ENCODE results near the gene RAB39B. TPM values are rescaled to one million over a fixed set of nuclear protein-coding genes. Genes with fewer than 3 reads are reported as not detected.
"Not testable (repeated sequence)": the region's sequence is repeated elsewhere in the genome, so short reads cannot be mapped to it uniquely, and the experiment has no call there.

Gene RAB39B
- total RNA-seq, 4 donors from 2014 or later = 0.13 TPM; not detected in 3

GRCh38 chrX:155235891-155236290 is 28.4 kb downstream of the RAB39B start:
- H3K27ac ChIP-seq = no peak overlapping the region
- DNase-seq (no peak), ATAC-seq (no peak)
- H3K36me3 ChIP-seq = peaks cover 0 to 17% of the 10 kb centered on the region in 2 donors
- no peaks in the 10 kb centered on the region for H3K27me3 ChIP-seq
- intact Hi-C loops (cut with DNase I; ENCODE audit: low total_unique reads) = no loop called here
- TF ChIP-seq POLR2A (IDR thresholded peaks at IDR 0.05) = no peak
- H3K4me1 ChIP-seq = no peaks in the 10 kb centered on the region
- in situ Hi-C loops (cut with MboI; ENCODE audit: low sequenced_read_pairs in 4 of 4) = no loop called here
- H3K4me3 ChIP-seq = no peak overlapping the region
- H3K9me3 ChIP-seq = no peaks in the 10 kb centered on the region

GRCh38 chrX:155231163-155231562 is 33.1 kb downstream of the RAB39B start:
- Histone ChIP-seq H3K27me3 (no peaks in the 10 kb centered on the region), H3K4me1 (peaks cover 3 to 17% of the 10 kb centered on the region in 2 donors), H3K36me3 (peaks cover 0 to 5% of the 10 kb centered on the region in 2 donors), H3K9me3 (no peaks in the 10 kb centered on the region), H3K27ac (no peak overlapping the region), H3K4me3 (no peak overlapping the region)
- intact Hi-C loops (cut with DNase I; ENCODE audit: low total_unique reads) = no loop called here
- no peak for ATAC-seq
- no peak for DNase-seq
- TF ChIP-seq CTCF (IDR thresholded peaks at IDR 0.05 in 4 of 5, conservative IDR thresholded peaks at IDR 0.05 in 1 of 5) = no peak
- no peak for TF ChIP-seq POLR2A (IDR thresholded peaks at IDR 0.05)
- in situ Hi-C loops (cut with MboI; ENCODE audit: low sequenced_read_pairs in 4 of 4) = no loop called here

- no peak for ATAC-seq
- Histone ChIP-seq H3K9me3 (no peaks in the 10 kb centered on the region), H3K4me1 (peaks cover 3 to 17% of the 10 kb centered on the region in 2 donors), H3K36me3 (peaks cover 0 to under 1% of the 10 kb centered on the region in 2 donors), H3K4me3 (no peak overlapping the region), H3K27me3 (no peaks in the 10 kb centered on the region), H3K27ac (no peak overlapping the region)
- intact Hi-C loops (cut with DNase I; ENCODE audit: low total_unique reads) = no loop called here
- no peak for DNase-seq
- in situ Hi-C loops (cut with MboI; ENCODE audit: low sequenced_read_pairs in 4 of 4) = no loop called here
- TF ChIP-seq POLR2A (IDR thresholded peaks at IDR 0.05) = no peak
- TF ChIP-seq CTCF (IDR thresholded peaks at IDR 0.05 in 4 of 5, conservative IDR thresholded peaks at IDR 0.05 in 1 of 5) = no peak
Measured at GRCh38 chrX:155225774-155226173, 38.5 kb downstream of the RAB39B start.

GRCh38 chrX:155223746-155224145 is 40.5 kb downstream of the RAB39B start:
- H3K27ac ChIP-seq; intact Hi-C loops (cut with DNase I; ENCODE audit: low total_unique reads); H3K9me3 ChIP-seq; H3K27me3 ChIP-seq; DNase-seq; H3K4me3 ChIP-seq; in situ Hi-C loops (cut with MboI; ENCODE audit: low sequenced_read_pairs in 4 of 4); ATAC-seq; H3K36me3 ChIP-seq: not testable (repeated sequence)
- H3K4me1 ChIP-seq = peaks cover 3 to 17% of the 10 kb centered on the region in 2 donors

GRCh38 chrX:155221351-155221750 is 42.9 kb downstream of the RAB39B start:
- Histone ChIP-seq H3K9me3 (no peaks in the 10 kb centered on the region), H3K4me1 (peaks cover 7 to 10% of the 10 kb centered on the region in 2 donors), H3K36me3 (no peaks in the 10 kb centered on the region), H3K27me3 (no peaks in the 10 kb centered on the region), H3K27ac (no peak overlapping the region), H3K4me3 (no peak overlapping the region)
- TF ChIP-seq POLR2A (IDR thresholded peaks at IDR 0.05) (no peak), CTCF (IDR thresholded peaks at IDR 0.05 in 4 of 5, conservative IDR thresholded peaks at IDR 0.05 in 1 of 5) (no peak)
- intact Hi-C loops (cut with DNase I; ENCODE audit: low total_unique reads) (no loop called here), in situ Hi-C loops (cut with MboI; ENCODE audit: low sequenced_read_pairs in 4 of 4) (no loop called here)
- DNase-seq (no peak), ATAC-seq (no peak)

GRCh38 chrX:155218777-155219176 is 45.5 kb downstream of the RAB39B start:
- H3K27ac ChIP-seq = no peak overlapping the region
- no peaks in the 10 kb centered on the region for H3K27me3 ChIP-seq
- intact Hi-C loops (cut with DNase I; ENCODE audit: low total_unique reads) (loop anchor here (5.0 to 10.0 kb wide), 2 partner anchors 146 to 234 kb away; partner anchors contain the start of genes BRCC3, CMC4 and MTCP1), in situ Hi-C loops (cut with MboI; ENCODE audit: low sequenced_read_pairs in 4 of 4) (no loop called here)
- no peak for TF ChIP-seq POLR2A (IDR thresholded peaks at IDR 0.05)
- TF ChIP-seq CTCF (IDR thresholded peaks at IDR 0.05 in 4 of 5, conservative IDR thresholded peaks at IDR 0.05 in 1 of 5) = no peak
- DNase-seq (no peak), ATAC-seq (no peak)
- H3K4me3 ChIP-seq = no peak overlapping the region
- no peaks in the 10 kb centered on the region for H3K9me3 ChIP-seq
- no peaks in the 10 kb centered on the region for H3K36me3 ChIP-seq
- peaks cover 7 to 8% of the 10 kb centered on the region in 2 donors for H3K4me1 ChIP-seq

Measured in gastrocnemius medialis (tissue), 4 donors.